PC-3 (cell line): ENCODE measurements around the gene ZBTB45. TPM values are rescaled to one million over a fixed set of nuclear protein-coding genes. Genes with fewer than 3 reads are reported as not detected.
"Not testable (repeated sequence)": the region's sequence is repeated elsewhere in the genome, so short reads cannot be mapped to it uniquely, and the experiment has no call there.

Source experiments
- ATAC-seq: fragments of 200-7000 bp; cut with Tn5 transposase; 2 replicates; pipeline ENCODE4 v1.9.1; 2020; ENCODE audit warnings: mild to moderate bottlenecking, moderate library complexity
- BruUV-seq: library from RNA; stranded (reverse); fragments of 400-500 nt; replicated peaks from 2 replicates; lab custom pipeline; 2021; lab: Mats Ljungman, UMichigan
- CTCF ChIA-PET: fragments of 300-600 bp; sonication (Branson Sonifier 250); formaldehyde crosslinking; loops from one replicate; lab custom pipeline; 2022; ENCODE audit warnings: antibody characterized with exemption; lab: Charles Lee
- POLR2A ChIA-PET: fragments of 300-600 bp; sonication (Branson Sonifier 250); formaldehyde crosslinking; loops from one replicate; lab custom pipeline; 2022; ENCODE audit warnings: antibody characterized with exemption; ENCODE audit not compliant: unreplicated experiment; lab: Charles Lee
- DNase-seq: peaks from one replicate; pipeline ENCODE4 v3.0.0-alpha.2; 2015
- H2AFZ ChIP-seq: fragments of 300-600 bp; sonication (generic); 2 replicates; pipeline ENCODE4 v1.6.0; 2016; ENCODE audit warnings: antibody characterized with exemption, low read length
- H3F3A ChIP-seq: fragments of 300-600 bp; sonication (generic); one replicate; pipeline ENCODE4 v1.6.0; 2017; ENCODE audit warnings: antibody characterized with exemption, low read length, control low read depth, mild to moderate bottlenecking; ENCODE audit not compliant: unreplicated experiment
- H3K27ac ChIP-seq: fragments of 300-600 bp; sonication (generic); 2 replicates; pipeline ENCODE4 v1.5.1; 2016; ENCODE audit warnings: mild to moderate bottlenecking, low read length
- H3K27me3 ChIP-seq: fragments of 300-600 bp; sonication (generic); 2 replicates; pipeline ENCODE4 v1.6.1; 2016; ENCODE audit warnings: low read length, mixed read lengths
- H3K36me3 ChIP-seq: fragments of 300-600 bp; sonication (generic); 2 replicates; pipeline ENCODE4 v1.6.1; 2016; ENCODE audit warnings: low read depth, mixed run types, low read length, mixed read lengths
- H3K4me1 ChIP-seq: fragments of 300-600 bp; sonication (generic); 2 replicates; pipeline ENCODE4 v1.5.1; 2016; ENCODE audit warnings: low read length; ENCODE audit not compliant: insufficient read depth
- H3K4me2 ChIP-seq: fragments of 300-600 bp; sonication (generic); 2 replicates; pipeline ENCODE4 v1.6.0; 2016; ENCODE audit warnings: low read length
- H3K4me3 ChIP-seq: fragments of 300-600 bp; sonication (generic); 2 replicates; pipeline ENCODE4 v1.5.1; 2016; ENCODE audit warnings: mild to moderate bottlenecking, low read length, mixed read lengths
- H3K79me2 ChIP-seq: fragments of 300-600 bp; sonication (generic); 2 replicates; pipeline ENCODE4 v1.6.1; 2017; ENCODE audit warnings: low read length, mixed read lengths
- H3K9ac ChIP-seq: fragments of 300-600 bp; sonication (generic); 2 replicates; pipeline ENCODE4 v1.6.0; 2016; ENCODE audit warnings: mild to moderate bottlenecking, low read length
- H3K9me2 ChIP-seq: fragments of 300-600 bp; sonication (generic); replicated peaks from 2 replicates; pipeline ENCODE4 v1.6.1; 2016; ENCODE audit warnings: mixed run types, low read length, mixed read lengths
- H3K9me3 ChIP-seq: fragments of 300-600 bp; sonication (generic); 2 replicates; pipeline ENCODE4 v1.6.1; 2016; ENCODE audit warnings: low read length, mixed read lengths
- H4K20me1 ChIP-seq: fragments of 300-600 bp; sonication (generic); 2 replicates; pipeline ENCODE4 v1.6.1; 2016; ENCODE audit warnings: low read length, mixed read lengths
- EZH2 ChIP-seq: fragments of 300-600 bp; sonication (generic); IDR thresholded peaks from one replicate; pipeline ENCODE4 v1.6.1; 2017; ENCODE audit warnings: antibody characterized with exemption, mild to moderate bottlenecking, low read length; ENCODE audit not compliant: unreplicated experiment
- EZH2phosphoT487 ChIP-seq: fragments of 300-600 bp; sonication (generic); IDR thresholded peaks from 2 replicates; pipeline ENCODE4 v1.6.1; 2018; ENCODE audit warnings: mild to moderate bottlenecking, antibody characterized with exemption, low read length, borderline replicate concordance
- intact Hi-C: fragments of 100-400 bp; cut with micrococcal nuclease; formaldehyde crosslinking; loops from 2 replicates; pipeline ENCODE4 v1.9.0; 2023
- total RNA-seq: library from RNA; depleted of rRNA; stranded (reverse); fragments of >200 nt; gene quantifications from 2 replicates; pipeline ENCODE4 v1.2.3, GENCODE V29; 2014
- TF ChIP-seq, protein P1 (sequence below): fragments of 300-600 bp; sonication (generic); conservative IDR thresholded peaks from 2 replicates; pipeline ENCODE4 v1.5.1; 2017; ENCODE audit warnings: antibody characterized with exemption, low read depth, mild to moderate bottlenecking, low read length

Gene ZBTB45
- total RNA-seq, 1 experiment from 2014 or later: 14.0 TPM

- TF ChIP-seq EZH2phosphoT487: no peak
- no peak for TF ChIP-seq EZH2
- TF ChIP-seq, protein P1, sequence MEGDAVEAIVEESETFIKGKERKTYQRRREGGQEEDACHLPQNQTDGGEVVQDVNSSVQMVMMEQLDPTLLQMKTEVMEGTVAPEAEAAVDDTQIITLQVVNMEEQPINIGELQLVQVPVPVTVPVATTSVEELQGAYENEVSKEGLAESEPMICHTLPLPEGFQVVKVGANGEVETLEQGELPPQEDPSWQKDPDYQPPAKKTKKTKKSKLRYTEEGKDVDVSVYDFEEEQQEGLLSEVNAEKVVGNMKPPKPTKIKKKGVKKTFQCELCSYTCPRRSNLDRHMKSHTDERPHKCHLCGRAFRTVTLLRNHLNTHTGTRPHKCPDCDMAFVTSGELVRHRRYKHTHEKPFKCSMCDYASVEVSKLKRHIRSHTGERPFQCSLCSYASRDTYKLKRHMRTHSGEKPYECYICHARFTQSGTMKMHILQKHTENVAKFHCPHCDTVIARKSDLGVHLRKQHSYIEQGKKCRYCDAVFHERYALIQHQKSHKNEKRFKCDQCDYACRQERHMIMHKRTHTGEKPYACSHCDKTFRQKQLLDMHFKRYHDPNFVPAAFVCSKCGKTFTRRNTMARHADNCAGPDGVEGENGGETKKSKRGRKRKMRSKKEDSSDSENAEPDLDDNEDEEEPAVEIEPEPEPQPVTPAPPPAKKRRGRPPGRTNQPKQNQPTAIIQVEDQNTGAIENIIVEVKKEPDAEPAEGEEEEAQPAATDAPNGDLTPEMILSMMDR: no peak
- H2AFZ ChIP-seq: no peak overlapping the region
- ATAC-seq (no peak), DNase-seq (no peak)
- H3K79me2 ChIP-seq: peaks cover 26% of the 10 kb centered on the region
- H4K20me1 ChIP-seq: no peaks in the 10 kb centered on the region
- H3K9me3 ChIP-seq: no peaks in the 10 kb centered on the region
- H3K4me2 ChIP-seq: no peak overlapping the region
- H3K27ac ChIP-seq: no peak overlapping the region
- no peak overlapping the region for H3K4me3 ChIP-seq
- ChIA-PET CTCF (no interaction called here), POLR2A (no interaction called here)
- H3K9ac ChIP-seq: no peak overlapping the region
- no peaks in the 10 kb centered on the region for H3K9me2 ChIP-seq
- H3K36me3 ChIP-seq: no peaks in the 10 kb centered on the region
- H3F3A ChIP-seq: no peaks in the 10 kb centered on the region
- H3K4me1 ChIP-seq: no peaks in the 10 kb centered on the region
- no peaks in the 10 kb centered on the region for H3K27me3 ChIP-seq
- no TSS peak for BruUV-seq
- intact Hi-C loops: no loop called here
Measured at GRCh38 chr19:58491393-58491792, 28.2 kb downstream of the ZBTB45 start.

DNA sequence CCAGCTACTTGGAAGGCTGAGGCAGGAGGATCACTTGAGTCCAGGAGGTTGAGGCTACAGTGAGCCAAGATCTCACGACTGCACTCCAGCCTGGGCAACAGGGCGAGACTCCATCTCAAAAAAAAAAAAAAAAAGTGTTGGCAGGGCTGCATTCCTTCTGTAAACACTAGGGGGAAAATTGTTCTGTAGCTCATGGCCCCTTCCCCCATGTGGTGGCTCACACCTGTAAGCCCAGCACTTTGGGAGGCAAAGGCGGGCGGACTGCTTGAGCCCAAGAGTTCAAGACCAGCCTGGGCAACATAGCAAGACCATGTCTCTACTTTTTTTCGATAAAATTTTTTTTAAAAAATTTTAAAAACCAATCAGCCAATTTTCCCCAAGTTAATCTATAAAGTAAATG, 35.3 kb downstream of the ZBTB45 start:
- H3K27ac ChIP-seq, H3K36me3 ChIP-seq, H3K9ac ChIP-seq, H3K79me2 ChIP-seq, H3K4me3 ChIP-seq, H2AFZ ChIP-seq, H3K27me3 ChIP-seq, H3K4me2 ChIP-seq, CTCF ChIA-PET, H3K9me2 ChIP-seq, H3K9me3 ChIP-seq, H3K4me1 ChIP-seq, H4K20me1 ChIP-seq, BruUV-seq, DNase-seq, intact Hi-C loops, H3F3A ChIP-seq: not testable (repeated sequence)
- POLR2A ChIA-PET: interaction anchor here (0.6 kb wide), 1 partner anchor 91 kb away, joined by 8 read pairs; no protein-coding TSS in a partner anchor
- peak; percentile 28; the same call in 1 of the 2 replicates for ATAC-seq

DNA sequence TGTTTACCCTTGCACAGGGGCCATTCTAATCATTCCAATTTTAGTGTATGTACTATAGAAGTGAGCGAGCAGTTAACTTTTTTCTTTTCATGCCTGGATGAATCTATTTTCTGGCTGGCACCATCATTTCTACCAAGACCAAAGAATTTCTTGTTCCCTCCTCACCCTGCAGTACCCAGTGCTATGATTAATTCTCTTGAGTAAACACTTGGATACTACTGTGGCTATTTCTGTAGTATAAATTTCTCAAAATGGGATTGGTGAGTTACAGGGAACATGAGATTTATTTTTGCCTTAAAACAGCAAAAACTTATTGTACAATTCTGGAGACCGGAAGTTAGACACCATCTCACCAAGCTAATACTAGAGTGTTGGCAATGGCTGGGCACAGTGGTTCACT, 35.8 kb downstream of the ZBTB45 start:
- POLR2A ChIA-PET: no interaction called here
- Histone ChIP-seq H2AFZ (no peak overlapping the region), H3K4me3 (no peak overlapping the region), H3K79me2 (no peaks in the 10 kb centered on the region), H3K27ac (no peak overlapping the region), H3K27me3 (no peaks in the 10 kb centered on the region), H4K20me1 (no peaks in the 10 kb centered on the region), H3K4me1 (no peaks in the 10 kb centered on the region), H3K9ac (no peak overlapping the region), H3K9me3 (no peaks in the 10 kb centered on the region), H3F3A (no peaks in the 10 kb centered on the region), H3K4me2 (no peak overlapping the region), H3K9me2 (no peaks in the 10 kb centered on the region), H3K36me3 (peaks cover 4% of the 10 kb centered on the region; the same call in 1 of the 2 replicates)
- intact Hi-C loops: no loop called here
- TF ChIP-seq, protein P1: no peak
- TF ChIP-seq EZH2phosphoT487 (no peak), EZH2 (no peak)
- BruUV-seq: no TSS peak
- DNase-seq: no peak
- CTCF ChIA-PET: no interaction called here
- ATAC-seq: peak; percentile 56
